ENCODE measurements around the gene NKPD1.

Gene NKPD1

GRCh38 chr19:45141203-45141900 lies 19.4 kb downstream of the NKPD1 start:
- no peak for FAIRE-seq
- TF ChIP-seq POLR2A (IDR thresholded peaks at IDR 0.05; ENCODE audit: low read depth, low read length) (no peak), POLR2AphosphoS5 (IDR thresholded peaks at IDR 0.05; ENCODE audit: low read depth, low read length) (no peak), PAX5 (IDR thresholded peaks at IDR 0.05; ENCODE audit: insufficient read depth, low read length, severe bottlenecking) (no peak), POU2F2 (IDR thresholded peaks at IDR 0.05; ENCODE audit: low read depth, low read length) (no peak), SPI1 (IDR thresholded peaks at IDR 0.05; ENCODE audit: low read depth, low read length) (no peak), TAF1 (IDR thresholded peaks at IDR 0.05; ENCODE audit: low read depth, low read length) (no peak)
- DNase-seq (ENCODE audit: insufficient read length, low spot score) = no peak

- TF ChIP-seq POU2F2 (IDR thresholded peaks at IDR 0.05; ENCODE audit: low read depth, low read length) (no peak), TAF1 (IDR thresholded peaks at IDR 0.05; ENCODE audit: low read depth, low read length) (no peak), PAX5 (IDR thresholded peaks at IDR 0.05; ENCODE audit: insufficient read depth, low read length, severe bottlenecking) (no peak), POLR2AphosphoS5 (IDR thresholded peaks at IDR 0.05; ENCODE audit: low read depth, low read length) (no peak)
- no peak for DNase-seq (ENCODE audit: insufficient read length, low spot score)
- no peak for FAIRE-seq
Observed at GRCh38 chr19:45140533-45140932, 20.2 kb downstream of the NKPD1 start.

DNA sequence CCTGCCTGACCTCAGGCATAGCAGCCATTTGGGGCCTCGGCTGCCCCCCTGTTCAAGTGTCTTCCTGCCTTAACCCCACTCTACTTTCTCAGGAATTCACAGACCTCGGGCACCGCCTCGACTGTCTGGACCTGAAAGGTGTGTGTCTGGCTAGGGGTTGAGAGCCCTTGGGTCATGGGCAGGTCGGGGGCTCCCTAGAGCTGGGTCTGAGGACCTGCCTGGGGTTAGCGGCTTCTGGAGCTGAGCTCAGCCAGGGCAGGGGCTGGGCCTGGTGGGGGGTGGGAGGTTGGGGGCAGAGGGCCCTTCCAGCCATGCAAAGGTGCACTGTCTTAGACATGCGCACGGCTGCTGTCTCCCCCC lies 20.7 kb downstream of the NKPD1 start:
- no peak for FAIRE-seq
- peak; percentile 13 for DNase-seq (ENCODE audit: insufficient read length, low spot score)
- no peak for TF ChIP-seq PAX5 (IDR thresholded peaks at IDR 0.05; ENCODE audit: insufficient read depth, low read length, severe bottlenecking)
- no peak for TF ChIP-seq POU2F2 (IDR thresholded peaks at IDR 0.05; ENCODE audit: low read depth, low read length)
- no peak for TF ChIP-seq SPI1 (IDR thresholded peaks at IDR 0.05; ENCODE audit: low read depth, low read length)

GRCh38 chr19:45139286-45140143 lies 21.3 kb downstream of the NKPD1 start:
- TF ChIP-seq TAF1 (IDR thresholded peaks at IDR 0.05; ENCODE audit: low read depth, low read length) (no peak), POLR2A (IDR thresholded peaks at IDR 0.05; ENCODE audit: low read depth, low read length) (no peak), PAX5 (IDR thresholded peaks at IDR 0.05; ENCODE audit: insufficient read depth, low read length, severe bottlenecking) (no peak), POLR2AphosphoS5 (IDR thresholded peaks at IDR 0.05; ENCODE audit: low read depth, low read length) (no peak), POU2F2 (IDR thresholded peaks at IDR 0.05; ENCODE audit: low read depth, low read length) (no peak)
- FAIRE-seq = no peak
- DNase-seq (ENCODE audit: insufficient read length, low spot score) = peak; percentile 13

- DNase-seq (ENCODE audit: insufficient read length, low spot score) = peak; percentile 57
- TF ChIP-seq PAX5 (IDR thresholded peaks at IDR 0.05; ENCODE audit: insufficient read depth, low read length, severe bottlenecking) (no peak), POLR2A (IDR thresholded peaks at IDR 0.05; ENCODE audit: low read depth, low read length) (no peak)
- FAIRE-seq = no peak
Observed at GRCh38 chr19:45138303-45138751, 22.5 kb downstream of the NKPD1 start.

- TF ChIP-seq POU2F2 (IDR thresholded peaks at IDR 0.05; ENCODE audit: low read depth, low read length) (peak; percentile 51; the same call in 1 of the 2 replicates), POLR2AphosphoS5 (IDR thresholded peaks at IDR 0.05; ENCODE audit: low read depth, low read length) (no peak), PAX5 (IDR thresholded peaks at IDR 0.05; ENCODE audit: insufficient read depth, low read length, severe bottlenecking) (peak; percentile 9), POLR2A (IDR thresholded peaks at IDR 0.05; ENCODE audit: low read depth, low read length) (peak; percentile 69; the same call in 1 of the 2 replicates), TAF1 (IDR thresholded peaks at IDR 0.05; ENCODE audit: low read depth, low read length) (peak; percentile 55; the same call in 1 of the 2 replicates), SPI1 (IDR thresholded peaks at IDR 0.05; ENCODE audit: low read depth, low read length) (peak; percentile 73)
- DNase-seq (ENCODE audit: insufficient read length, low spot score) (peak; percentile 81), FAIRE-seq (peak; percentile 96)
Observed at GRCh38 chr19:45137179-45137761, 23.5 kb downstream of the NKPD1 start.

DNA sequence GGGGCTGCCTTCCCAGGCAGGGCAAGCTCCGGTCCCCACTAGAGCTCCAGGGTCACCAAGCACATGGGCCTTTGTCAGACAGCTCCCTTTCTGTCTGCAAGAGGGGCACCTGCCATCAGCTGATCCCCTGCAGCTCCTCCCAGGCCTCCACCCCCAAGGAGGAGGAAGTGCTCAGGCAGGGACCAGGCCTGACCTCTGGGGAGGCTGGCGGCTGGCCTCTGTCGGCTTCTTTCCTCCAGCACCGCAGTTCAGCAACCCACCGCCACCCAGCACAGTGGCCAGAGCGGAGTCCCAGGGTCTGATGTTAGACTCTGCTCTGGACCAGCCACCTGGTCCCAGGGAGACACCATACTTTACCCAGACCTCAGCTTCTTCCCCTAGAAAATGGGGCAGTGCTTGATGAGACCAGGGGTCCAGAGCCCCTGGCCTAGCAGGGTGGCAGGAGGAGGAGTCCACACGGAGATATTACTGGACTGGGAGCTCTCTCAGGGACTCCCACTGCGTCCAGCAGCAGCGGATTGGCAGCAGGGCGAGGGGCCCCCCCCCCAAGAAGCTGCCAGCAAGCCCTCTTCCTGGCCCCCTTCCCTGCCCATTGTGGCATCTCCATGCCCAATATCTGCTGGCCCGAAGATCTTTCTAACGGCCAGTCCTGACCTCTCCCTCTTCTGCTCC lies 24.1 kb downstream of the NKPD1 start:
- DNase-seq (ENCODE audit: insufficient read length, low spot score) = peak; percentile 73
- TF ChIP-seq POLR2AphosphoS5 (IDR thresholded peaks at IDR 0.05; ENCODE audit: low read depth, low read length) (0 out of 2 replicates have a peak, but pooled peaks have one; percentile 47), POLR2A (IDR thresholded peaks at IDR 0.05; ENCODE audit: low read depth, low read length) (peak; percentile 38; the same call in 1 of the 2 replicates), SPI1 (IDR thresholded peaks at IDR 0.05; ENCODE audit: low read depth, low read length) (peak; percentile 78), PAX5 (IDR thresholded peaks at IDR 0.05; ENCODE audit: insufficient read depth, low read length, severe bottlenecking) (no peak), TAF1 (IDR thresholded peaks at IDR 0.05; ENCODE audit: low read depth, low read length) (peak; percentile 34; the same call in 1 of the 2 replicates), POU2F2 (IDR thresholded peaks at IDR 0.05; ENCODE audit: low read depth, low read length) (0 out of 2 replicates have a peak, but pooled peaks have one; percentile 41)
- no peak for FAIRE-seq

DNA sequence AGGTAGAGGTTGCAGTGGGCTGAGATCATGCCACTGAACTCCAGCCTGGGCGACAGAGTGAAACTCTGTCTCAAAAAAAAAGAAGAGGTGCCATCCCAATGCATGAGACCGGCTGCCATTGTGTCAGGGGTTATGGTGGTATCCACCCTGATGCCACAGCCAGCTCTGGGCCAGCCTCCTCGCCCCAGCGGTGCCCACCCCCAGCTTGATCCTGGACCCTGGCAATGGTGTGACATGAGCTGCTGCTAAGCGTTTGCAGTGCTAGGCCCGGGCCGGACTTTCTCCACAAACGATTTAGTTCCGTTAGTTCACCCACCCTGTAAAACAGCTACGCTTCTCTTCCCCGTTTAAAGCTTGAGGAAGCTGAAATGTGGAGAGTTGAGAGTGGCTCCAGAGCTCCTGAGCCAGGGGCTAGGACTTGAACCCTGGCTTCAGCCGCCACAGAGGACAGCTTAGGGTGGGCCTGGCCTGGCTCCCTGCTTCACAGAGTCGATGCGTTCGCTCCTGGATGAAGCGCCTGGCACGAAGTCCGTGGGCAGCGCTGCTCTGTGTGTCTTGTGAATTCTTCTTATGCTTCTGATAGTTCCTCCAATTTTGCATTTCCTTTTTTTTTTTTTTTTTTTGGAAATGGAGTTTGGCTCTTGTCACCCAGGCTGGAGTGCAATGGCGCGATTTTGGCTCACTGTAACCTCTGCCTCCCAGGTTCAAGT lies 25.5 kb downstream of the NKPD1 start:
- FAIRE-seq = peak; percentile 69
- DNase-seq (ENCODE audit: insufficient read length, low spot score) = no peak
- TF ChIP-seq PAX5 (IDR thresholded peaks at IDR 0.05; ENCODE audit: insufficient read depth, low read length, severe bottlenecking) (no peak), POLR2AphosphoS5 (IDR thresholded peaks at IDR 0.05; ENCODE audit: low read depth, low read length) (no peak), SPI1 (IDR thresholded peaks at IDR 0.05; ENCODE audit: low read depth, low read length) (no peak), TAF1 (IDR thresholded peaks at IDR 0.05; ENCODE audit: low read depth, low read length) (no peak), POU2F2 (IDR thresholded peaks at IDR 0.05; ENCODE audit: low read depth, low read length) (no peak), POLR2A (IDR thresholded peaks at IDR 0.05; ENCODE audit: low read depth, low read length) (no peak)

Data from GM12891 (cell line).